Activated CD4-positive, alpha-beta T cell treated with anti-CD3 and anti-CD28 coated beads, Interleukin-2, amount 10 ng/mL, durations not matched to agents 24 days and 14 days (primary cell): Measurements from ENCODE around the gene IQSEC1. TPM values are rescaled to one million over a fixed set of nuclear protein-coding genes. Genes with fewer than 3 reads are reported as not detected.

Experiments
- DNase-seq: peaks from one replicate; pipeline ENCODE4 v3.0.0; 2022
- H3K27ac Mint-ChIP-seq: one replicate; pipeline ENCODE4 v1.8.0; 2022; ENCODE audit warnings: mild to moderate bottlenecking, mixed read lengths
- H3K27me3 Mint-ChIP-seq: one replicate; pipeline ENCODE4 v1.8.0; 2022; ENCODE audit warnings: mixed read lengths
- H3K36me3 Mint-ChIP-seq: one replicate; pipeline ENCODE4 v1.8.0; 2022; ENCODE audit warnings: low read depth, mild to moderate bottlenecking, mixed read lengths
- H3K4me1 Mint-ChIP-seq: one replicate; pipeline ENCODE4 v1.8.0; 2021; ENCODE audit warnings: mixed read lengths
- H3K4me3 Mint-ChIP-seq: one replicate; pipeline ENCODE4 v1.8.0; 2022; ENCODE audit warnings: mild to moderate bottlenecking, moderate library complexity, mixed read lengths
- H3K9me3 Mint-ChIP-seq: one replicate; pipeline ENCODE4 v1.8.0; 2021; ENCODE audit warnings: mixed read lengths
- intact Hi-C: fragments of 100-400 bp; cut with micrococcal nuclease; formaldehyde crosslinking; loops from one replicate; pipeline ENCODE4 v1.15.1; 2023
- total RNA-seq: library from RNA; stranded (reverse); gene quantifications from 2 replicates; pipeline ENCODE4 v1.2.3, GENCODE V29; 2022

Gene IQSEC1
- total RNA-seq, 1 donor from 2014 or later: 22.5 TPM

GRCh38 chr3:13023971-13024764 is 49.1 kb downstream of the IQSEC1 start:
- intact Hi-C loops: no loop called here
- Mint-ChIP-seq H3K36me3 (no peaks in the 10 kb centered on the region), H3K4me3 (no peak overlapping the region), H3K27ac (peak overlapping the region; percentile 2), H3K9me3 (peaks cover 5% of the 10 kb centered on the region), H3K27me3 (no peaks in the 10 kb centered on the region), H3K4me1 (peaks cover 10% of the 10 kb centered on the region)
- DNase-seq: no peak

- intact Hi-C loops: no loop called here
- peaks cover 10% of the 10 kb centered on the region for H3K4me1 Mint-ChIP-seq
- H3K27me3 Mint-ChIP-seq: no peaks in the 10 kb centered on the region
- H3K4me3 Mint-ChIP-seq: no peak overlapping the region
- DNase-seq: no peak
- H3K9me3 Mint-ChIP-seq: peaks cover 5% of the 10 kb centered on the region
- H3K36me3 Mint-ChIP-seq: no peaks in the 10 kb centered on the region
- H3K27ac Mint-ChIP-seq: no peak overlapping the region
These were observed 49.8 kb downstream of the IQSEC1 start for GRCh38 chr3:13023235-13023970.

DNA sequence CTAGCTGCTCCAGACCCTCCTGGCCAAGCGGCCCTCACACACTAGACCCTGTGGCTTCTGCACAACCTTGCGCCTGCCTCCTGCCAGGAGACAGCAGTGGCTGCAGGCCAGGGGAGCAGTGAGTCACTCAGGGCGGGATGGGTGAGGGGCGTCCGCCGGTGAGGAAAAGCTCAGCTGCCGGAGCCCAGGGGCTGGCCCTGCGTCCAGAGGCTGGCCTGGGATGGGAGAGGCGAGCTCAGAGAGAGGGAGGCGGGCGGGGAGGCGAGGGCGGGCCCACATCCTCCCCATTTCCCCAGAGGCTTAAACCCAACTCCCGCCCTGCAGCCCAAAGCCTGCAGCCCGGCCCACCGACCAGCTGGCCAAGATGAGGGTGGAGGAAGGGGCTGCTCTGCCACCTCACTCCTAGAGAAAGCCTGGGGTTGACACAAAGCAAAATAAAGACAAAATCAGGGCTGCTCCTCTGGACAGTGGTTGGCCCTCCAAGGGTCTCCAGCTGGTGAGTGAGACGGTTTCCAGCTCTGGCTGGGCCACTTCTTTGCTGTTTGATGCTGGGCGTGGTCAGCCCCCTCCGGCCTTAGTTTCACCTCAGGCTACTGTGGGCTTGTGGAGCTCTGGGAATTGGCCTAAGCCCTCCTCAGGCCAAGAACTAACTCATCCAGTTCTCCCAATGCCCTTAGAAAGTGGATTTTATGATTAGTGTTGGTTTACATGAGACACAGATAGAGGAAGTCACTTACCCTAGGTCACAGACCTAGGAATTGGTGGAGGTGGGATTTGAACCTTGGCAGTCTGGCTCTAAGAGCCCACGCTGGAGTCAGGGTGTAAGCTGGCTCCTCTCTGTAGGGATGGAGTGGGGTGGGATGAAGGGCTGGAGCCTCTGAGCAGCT is 50.6 kb downstream of the IQSEC1 start:
- no peak overlapping the region for H3K4me3 Mint-ChIP-seq
- H3K9me3 Mint-ChIP-seq: peaks cover 5% of the 10 kb centered on the region
- peaks cover 10% of the 10 kb centered on the region for H3K4me1 Mint-ChIP-seq
- no peaks in the 10 kb centered on the region for H3K27me3 Mint-ChIP-seq
- H3K36me3 Mint-ChIP-seq: no peaks in the 10 kb centered on the region
- H3K27ac Mint-ChIP-seq: no peak overlapping the region
- no peak for DNase-seq
- intact Hi-C loops: no loop called here

DNA sequence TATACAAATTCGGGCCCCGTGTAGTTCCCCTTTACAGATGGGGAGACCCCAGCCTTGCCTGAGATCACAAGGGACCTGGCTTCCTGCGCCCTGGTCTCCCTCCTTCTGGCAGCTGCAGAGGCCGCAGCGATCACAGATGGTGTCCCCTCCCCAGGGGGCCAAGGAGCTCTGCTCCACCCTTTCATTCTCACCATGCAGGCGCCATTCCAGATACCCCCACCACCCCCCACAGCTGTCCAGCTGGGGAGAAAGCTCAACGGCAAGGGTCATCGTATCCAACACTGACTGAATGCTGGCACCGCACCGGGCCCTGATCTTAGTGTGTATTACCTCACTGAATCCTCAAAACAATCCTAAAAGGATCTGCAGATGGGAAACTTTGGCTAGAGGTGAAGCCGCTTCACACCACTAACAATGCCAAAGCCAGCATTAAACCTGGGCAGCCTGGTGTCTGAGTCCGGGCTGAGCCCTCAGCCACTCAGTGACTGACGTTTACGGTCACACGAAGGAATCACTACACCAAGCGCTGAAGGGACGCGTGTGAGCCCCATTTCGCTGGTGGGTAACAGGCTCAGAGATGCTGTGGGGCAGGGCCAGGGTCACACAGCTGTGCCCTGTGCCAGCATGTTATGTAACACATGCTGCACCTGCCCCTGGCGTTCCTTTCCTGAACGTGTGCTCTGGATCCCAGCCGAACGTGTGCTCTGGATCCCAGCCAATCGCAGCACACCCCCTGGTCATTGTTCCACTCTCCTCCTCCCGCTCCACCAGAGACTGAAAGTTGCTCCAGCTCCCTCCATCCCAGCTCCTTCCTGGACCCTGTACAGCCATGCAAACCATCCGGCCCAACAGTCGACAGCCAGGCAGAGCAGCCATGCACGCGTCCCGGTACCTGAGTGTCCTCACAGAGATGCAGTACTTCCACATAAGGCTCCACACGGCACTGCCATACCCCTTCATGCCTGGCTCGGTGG is 51.8 kb downstream of the IQSEC1 start:
- no peak for DNase-seq
- H3K4me1 Mint-ChIP-seq: peaks cover 22% of the 10 kb centered on the region

DNA sequence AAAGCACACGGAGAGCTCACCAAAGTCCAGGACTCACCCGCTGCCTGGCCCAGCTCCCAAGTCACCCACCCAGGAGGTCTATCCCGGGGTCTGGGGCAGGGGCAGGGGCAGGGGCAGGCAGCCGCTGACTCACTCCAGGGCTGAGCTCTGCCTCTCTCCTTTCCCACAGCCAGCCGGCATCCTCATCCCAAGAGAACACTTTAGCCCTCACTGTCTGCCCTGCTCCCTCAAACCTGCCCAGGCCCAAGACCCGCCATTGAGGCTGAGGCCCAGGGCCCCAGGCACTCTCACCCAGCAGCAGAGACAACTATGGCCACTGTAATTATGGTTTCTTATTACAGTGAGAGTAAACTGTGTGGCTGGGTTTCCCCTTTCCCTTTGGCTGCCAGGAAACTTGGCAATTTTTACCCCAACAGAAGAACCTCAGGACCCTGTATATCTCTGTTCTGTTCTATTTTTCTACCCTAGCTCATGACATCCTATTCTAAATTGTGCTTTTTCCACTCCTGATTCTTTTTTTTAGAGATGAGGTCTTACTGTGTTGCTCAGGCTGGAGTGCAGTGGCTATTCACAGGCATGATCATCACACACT is 53.0 kb downstream of the IQSEC1 start:
- H3K27ac Mint-ChIP-seq: no peak overlapping the region
- H3K4me1 Mint-ChIP-seq: peaks cover 30% of the 10 kb centered on the region
- H3K9me3 Mint-ChIP-seq: peaks cover 5% of the 10 kb centered on the region
- intact Hi-C loops: no loop called here
- no peak overlapping the region for H3K4me3 Mint-ChIP-seq
- DNase-seq: no peak
- no peaks in the 10 kb centered on the region for H3K36me3 Mint-ChIP-seq
- H3K27me3 Mint-ChIP-seq: no peaks in the 10 kb centered on the region

More for the DNA sequence above, 51.8 kb downstream of the IQSEC1 start:
- peaks cover 5% of the 10 kb centered on the region for H3K9me3 Mint-ChIP-seq
- no peaks in the 10 kb centered on the region for H3K36me3 Mint-ChIP-seq
- no peaks in the 10 kb centered on the region for H3K27me3 Mint-ChIP-seq
- no peak overlapping the region for H3K27ac Mint-ChIP-seq
- H3K4me3 Mint-ChIP-seq: no peak overlapping the region
- intact Hi-C loops: no loop called here

- intact Hi-C loops: loop anchor here (10.0 kb wide), 1 partner anchor 1155 kb away; the partner anchor contains the start of genes LSM3 and XPC
- no peak for DNase-seq
- H3K4me3 Mint-ChIP-seq: no peak overlapping the region
- no peak overlapping the region for H3K27ac Mint-ChIP-seq
- peaks cover 32% of the 10 kb centered on the region for H3K4me1 Mint-ChIP-seq
- peaks cover 2% of the 10 kb centered on the region for H3K9me3 Mint-ChIP-seq
- no peaks in the 10 kb centered on the region for H3K27me3 Mint-ChIP-seq
- H3K36me3 Mint-ChIP-seq: no peaks in the 10 kb centered on the region
These were observed 53.8 kb downstream of the IQSEC1 start for GRCh38 chr3:13019243-13020095.

- H3K4me3 Mint-ChIP-seq: no peak overlapping the region
- intact Hi-C loops: loop anchor here (10.0 kb wide), 1 partner anchor 1156 kb away; the partner anchor contains the start of genes LSM3 and XPC
- no peak for DNase-seq
- no peaks in the 10 kb centered on the region for H3K27me3 Mint-ChIP-seq
- H3K36me3 Mint-ChIP-seq: no peaks in the 10 kb centered on the region
- no peaks in the 10 kb centered on the region for H3K9me3 Mint-ChIP-seq
- no peak overlapping the region for H3K27ac Mint-ChIP-seq
- peaks cover 36% of the 10 kb centered on the region for H3K4me1 Mint-ChIP-seq
These were observed 54.5 kb downstream of the IQSEC1 start for GRCh38 chr3:13018561-13019242.

GRCh38 chr3:13018043-13018451 is 55.2 kb downstream of the IQSEC1 start:
- H3K4me1 Mint-ChIP-seq: peaks cover 42% of the 10 kb centered on the region
- H3K36me3 Mint-ChIP-seq: peaks cover 3% of the 10 kb centered on the region
- no peak overlapping the region for H3K4me3 Mint-ChIP-seq
- no peak for DNase-seq
- no peaks in the 10 kb centered on the region for H3K9me3 Mint-ChIP-seq
- peak overlapping the region; percentile 49 for H3K27ac Mint-ChIP-seq
- intact Hi-C loops: loop anchor here (10.0 kb wide), 1 partner anchor 1157 kb away; the partner anchor contains the start of genes LSM3 and XPC
- no peaks in the 10 kb centered on the region for H3K27me3 Mint-ChIP-seq

- Mint-ChIP-seq H3K36me3 (peaks cover 3% of the 10 kb centered on the region), H3K4me1 (peaks cover 45% of the 10 kb centered on the region), H3K27ac (peak overlapping the region; percentile 96), H3K27me3 (no peaks in the 10 kb centered on the region), H3K9me3 (no peaks in the 10 kb centered on the region), H3K4me3 (peak overlapping the region; percentile 85)
- DNase-seq: no peak
- intact Hi-C loops: loop anchor here (10.0 kb wide), 1 partner anchor 1157 kb away; the partner anchor contains the start of genes LSM3 and XPC
These were observed 55.7 kb downstream of the IQSEC1 start for GRCh38 chr3:13017361-13018042.

- Mint-ChIP-seq H3K27ac (peak overlapping the region; percentile 96), H3K4me1 (peaks cover 53% of the 10 kb centered on the region), H3K4me3 (peak overlapping the region; percentile 85), H3K27me3 (no peaks in the 10 kb centered on the region), H3K36me3 (peaks cover 7% of the 10 kb centered on the region), H3K9me3 (no peaks in the 10 kb centered on the region)
- DNase-seq: no peak
- intact Hi-C loops: loop anchor here (10.0 kb wide), 1 partner anchor 1158 kb away; the partner anchor contains the start of genes LSM3 and XPC
These were observed 56.4 kb downstream of the IQSEC1 start for GRCh38 chr3:13016721-13017255.
